ENCODE results near the gene FBXO5. TPM values are rescaled to one million over a fixed set of nuclear protein-coding genes. Genes with fewer than 3 reads are reported as not detected.
"Not testable (repeated sequence)": the region's sequence is repeated elsewhere in the genome, so short reads cannot be mapped to it uniquely, and the experiment has no call there.

FBXO5 gene
- total RNA-seq, 1 donor from 2014 or later, result 56.3 TPM

DNA sequence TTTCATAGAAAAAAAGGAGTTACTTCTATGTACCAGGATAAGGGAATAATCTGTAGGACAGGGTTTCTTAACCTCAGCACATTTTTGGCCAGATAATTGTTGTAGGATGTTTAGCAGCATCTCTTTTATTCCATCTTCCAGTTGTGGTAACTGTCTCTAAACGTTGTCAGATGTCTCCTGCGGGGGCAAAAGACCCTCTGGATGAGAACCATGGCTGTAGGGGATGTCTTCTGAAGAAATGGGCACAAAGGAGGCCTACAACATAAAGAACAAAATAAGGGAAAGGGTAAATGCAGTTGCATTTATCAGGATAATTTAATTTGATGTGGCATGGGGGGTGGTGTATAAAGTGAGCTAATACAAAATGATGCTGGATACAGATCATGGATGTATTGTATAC is 4.1 kb upstream of the FBXO5 start:
- H3K4me1 Mint-ChIP-seq, result peaks cover 22% of the 10 kb centered on the region

GRCh38 chr6:152985300-152985699 is 2.5 kb upstream of the FBXO5 start:
- H3K4me1 Mint-ChIP-seq, result peaks cover 32% of the 10 kb centered on the region
- peaks cover 23% of the 10 kb centered on the region for H3K36me3 Mint-ChIP-seq (ENCODE audit: low read depth)
- not testable (repeated sequence) for DNase-seq (ENCODE audit: low read depth, low spot score); H3K27me3 Mint-ChIP-seq (ENCODE audit: low read depth); H3K27ac Mint-ChIP-seq (ENCODE audit: unreplicated experiment); H3K9me3 Mint-ChIP-seq
- peak overlapping the region; percentile 97 for H3K4me3 Mint-ChIP-seq

More for the DNA sequence above, 4.1 kb upstream of the FBXO5 start:
- TF ChIP-seq, protein P1, sequence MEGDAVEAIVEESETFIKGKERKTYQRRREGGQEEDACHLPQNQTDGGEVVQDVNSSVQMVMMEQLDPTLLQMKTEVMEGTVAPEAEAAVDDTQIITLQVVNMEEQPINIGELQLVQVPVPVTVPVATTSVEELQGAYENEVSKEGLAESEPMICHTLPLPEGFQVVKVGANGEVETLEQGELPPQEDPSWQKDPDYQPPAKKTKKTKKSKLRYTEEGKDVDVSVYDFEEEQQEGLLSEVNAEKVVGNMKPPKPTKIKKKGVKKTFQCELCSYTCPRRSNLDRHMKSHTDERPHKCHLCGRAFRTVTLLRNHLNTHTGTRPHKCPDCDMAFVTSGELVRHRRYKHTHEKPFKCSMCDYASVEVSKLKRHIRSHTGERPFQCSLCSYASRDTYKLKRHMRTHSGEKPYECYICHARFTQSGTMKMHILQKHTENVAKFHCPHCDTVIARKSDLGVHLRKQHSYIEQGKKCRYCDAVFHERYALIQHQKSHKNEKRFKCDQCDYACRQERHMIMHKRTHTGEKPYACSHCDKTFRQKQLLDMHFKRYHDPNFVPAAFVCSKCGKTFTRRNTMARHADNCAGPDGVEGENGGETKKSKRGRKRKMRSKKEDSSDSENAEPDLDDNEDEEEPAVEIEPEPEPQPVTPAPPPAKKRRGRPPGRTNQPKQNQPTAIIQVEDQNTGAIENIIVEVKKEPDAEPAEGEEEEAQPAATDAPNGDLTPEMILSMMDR (conservative IDR thresholded peaks at IDR 0.05), result no peak
- Mint-ChIP-seq H3K27me3 (ENCODE audit: low read depth) (no peaks in the 10 kb centered on the region), H3K27ac (ENCODE audit: unreplicated experiment) (no peak overlapping the region), H3K4me3 (peak overlapping the region; percentile 52), H3K36me3 (ENCODE audit: low read depth) (peaks cover 25% of the 10 kb centered on the region), H3K9me3 (no peaks in the 10 kb centered on the region)
- no peak for DNase-seq (ENCODE audit: low read depth, low spot score)

GRCh38 chr6:152984513-152984872 is 1.7 kb upstream of the FBXO5 start:
- peak overlapping the region; percentile 97 for H3K4me3 Mint-ChIP-seq
- peaks cover 40% of the 10 kb centered on the region for H3K4me1 Mint-ChIP-seq
- peak overlapping the region; percentile 76 for H3K27ac Mint-ChIP-seq (ENCODE audit: unreplicated experiment)
- H3K36me3 Mint-ChIP-seq (ENCODE audit: low read depth), result peaks cover 20% of the 10 kb centered on the region
- H3K9me3 Mint-ChIP-seq, result no peaks in the 10 kb centered on the region
- TF ChIP-seq, protein P1 (conservative IDR thresholded peaks at IDR 0.05), result no peak
- no peak for DNase-seq (ENCODE audit: low read depth, low spot score)
- H3K27me3 Mint-ChIP-seq (ENCODE audit: low read depth), result no peaks in the 10 kb centered on the region

- Mint-ChIP-seq H3K4me3 (peak overlapping the region; percentile 97), H3K4me1 (peaks cover 44% of the 10 kb centered on the region)
These were observed 1.0 kb upstream of the FBXO5 start for GRCh38 chr6:152983637-152984512.

DNA sequence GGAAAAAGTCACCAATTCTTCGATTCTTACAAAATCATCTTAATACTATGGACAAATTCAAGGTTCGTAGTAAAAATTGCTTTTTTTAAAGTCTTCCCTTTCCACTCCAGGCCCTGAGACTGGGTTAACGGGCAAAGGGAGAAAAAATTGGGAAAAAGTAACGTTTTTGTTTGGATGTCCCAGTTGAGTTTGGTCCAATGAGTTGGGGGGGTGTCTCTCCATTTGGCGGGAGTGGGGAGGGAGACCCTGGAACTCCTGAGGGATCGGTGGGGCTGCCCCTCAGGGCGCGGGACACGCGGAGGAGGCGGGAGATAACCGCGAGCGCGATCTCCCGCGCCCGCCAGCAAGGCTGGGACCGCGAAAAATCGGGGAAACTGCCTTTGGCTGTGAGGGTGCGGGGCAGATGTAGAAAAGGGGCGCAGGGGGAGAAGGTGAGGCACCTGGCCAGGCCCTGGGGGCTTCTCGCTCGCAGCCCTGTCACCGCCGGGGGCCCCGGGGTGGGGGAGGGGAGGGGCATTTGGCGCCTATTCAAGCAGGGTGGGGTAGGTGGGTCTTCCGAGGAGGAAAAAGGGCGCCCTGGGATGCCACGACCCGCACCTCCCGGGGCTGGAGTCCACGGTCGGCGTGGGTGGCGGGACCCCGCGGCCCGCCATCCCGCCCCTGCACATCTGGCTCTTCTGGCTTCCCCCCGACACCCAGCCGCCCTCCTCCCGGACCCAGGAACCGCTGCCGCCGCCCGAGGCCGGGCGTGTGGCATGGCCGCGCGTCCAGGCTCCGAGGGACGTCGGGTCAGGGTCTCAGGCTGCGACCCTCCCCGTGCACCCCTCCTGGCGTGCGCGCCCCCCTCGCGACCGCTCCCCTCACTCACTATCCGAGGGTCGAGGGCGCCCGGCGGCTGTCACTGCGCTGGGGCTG is 595 bp downstream of the FBXO5 start:
- peaks cover 58% of the 10 kb centered on the region for H3K4me1 Mint-ChIP-seq

More at GRCh38 chr6:152983637-152984512, 1.0 kb upstream of the FBXO5 start:
- peak overlapping the region; percentile 99 for H3K27ac Mint-ChIP-seq (ENCODE audit: unreplicated experiment)
- H3K36me3 Mint-ChIP-seq (ENCODE audit: low read depth), result peaks cover 20% of the 10 kb centered on the region
- no peaks in the 10 kb centered on the region for H3K27me3 Mint-ChIP-seq (ENCODE audit: low read depth)
- no peaks in the 10 kb centered on the region for H3K9me3 Mint-ChIP-seq
- DNase-seq (ENCODE audit: low read depth, low spot score), result no peak
- TF ChIP-seq, protein P1 (conservative IDR thresholded peaks at IDR 0.05), result no peak

More for the DNA sequence above, 595 bp downstream of the FBXO5 start:
- Mint-ChIP-seq H3K36me3 (ENCODE audit: low read depth) (peaks cover 19% of the 10 kb centered on the region), H3K27me3 (ENCODE audit: low read depth) (no peaks in the 10 kb centered on the region), H3K4me3 (peak overlapping the region; percentile 97), H3K9me3 (no peaks in the 10 kb centered on the region), H3K27ac (ENCODE audit: unreplicated experiment) (peak overlapping the region; percentile 94)
- DNase-seq (ENCODE audit: low read depth, low spot score), result peak; percentile 13
- TF ChIP-seq, protein P1 (conservative IDR thresholded peaks at IDR 0.05), result no peak

Data from neural crest cell (in vitro differentiated cells).